ENCODE measurements around the gene ULK4. TPM values are rescaled to one million over a fixed set of nuclear protein-coding genes. Genes with fewer than 3 reads are reported as not detected.
"Not testable (repeated sequence)": the region's sequence is repeated elsewhere in the genome, so short reads cannot be mapped to it uniquely, and the experiment has no call there.

ULK4 gene
- total RNA-seq, 1 experiment from 2014 or later = 6.3 TPM

GRCh38 chr3:41985018-41985417 lies 23.1 kb upstream of the ULK4 start (continued):
- TF ChIP-seq, protein P1, sequence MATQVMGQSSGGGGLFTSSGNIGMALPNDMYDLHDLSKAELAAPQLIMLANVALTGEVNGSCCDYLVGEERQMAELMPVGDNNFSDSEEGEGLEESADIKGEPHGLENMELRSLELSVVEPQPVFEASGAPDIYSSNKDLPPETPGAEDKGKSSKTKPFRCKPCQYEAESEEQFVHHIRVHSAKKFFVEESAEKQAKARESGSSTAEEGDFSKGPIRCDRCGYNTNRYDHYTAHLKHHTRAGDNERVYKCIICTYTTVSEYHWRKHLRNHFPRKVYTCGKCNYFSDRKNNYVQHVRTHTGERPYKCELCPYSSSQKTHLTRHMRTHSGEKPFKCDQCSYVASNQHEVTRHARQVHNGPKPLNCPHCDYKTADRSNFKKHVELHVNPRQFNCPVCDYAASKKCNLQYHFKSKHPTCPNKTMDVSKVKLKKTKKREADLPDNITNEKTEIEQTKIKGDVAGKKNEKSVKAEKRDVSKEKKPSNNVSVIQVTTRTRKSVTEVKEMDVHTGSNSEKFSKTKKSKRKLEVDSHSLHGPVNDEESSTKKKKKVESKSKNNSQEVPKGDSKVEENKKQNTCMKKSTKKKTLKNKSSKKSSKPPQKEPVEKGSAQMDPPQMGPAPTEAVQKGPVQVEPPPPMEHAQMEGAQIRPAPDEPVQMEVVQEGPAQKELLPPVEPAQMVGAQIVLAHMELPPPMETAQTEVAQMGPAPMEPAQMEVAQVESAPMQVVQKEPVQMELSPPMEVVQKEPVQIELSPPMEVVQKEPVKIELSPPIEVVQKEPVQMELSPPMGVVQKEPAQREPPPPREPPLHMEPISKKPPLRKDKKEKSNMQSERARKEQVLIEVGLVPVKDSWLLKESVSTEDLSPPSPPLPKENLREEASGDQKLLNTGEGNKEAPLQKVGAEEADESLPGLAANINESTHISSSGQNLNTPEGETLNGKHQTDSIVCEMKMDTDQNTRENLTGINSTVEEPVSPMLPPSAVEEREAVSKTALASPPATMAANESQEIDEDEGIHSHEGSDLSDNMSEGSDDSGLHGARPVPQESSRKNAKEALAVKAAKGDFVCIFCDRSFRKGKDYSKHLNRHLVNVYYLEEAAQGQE (IDR thresholded peaks at IDR 0.05; ENCODE audit: low read depth) = no peak

DNA sequence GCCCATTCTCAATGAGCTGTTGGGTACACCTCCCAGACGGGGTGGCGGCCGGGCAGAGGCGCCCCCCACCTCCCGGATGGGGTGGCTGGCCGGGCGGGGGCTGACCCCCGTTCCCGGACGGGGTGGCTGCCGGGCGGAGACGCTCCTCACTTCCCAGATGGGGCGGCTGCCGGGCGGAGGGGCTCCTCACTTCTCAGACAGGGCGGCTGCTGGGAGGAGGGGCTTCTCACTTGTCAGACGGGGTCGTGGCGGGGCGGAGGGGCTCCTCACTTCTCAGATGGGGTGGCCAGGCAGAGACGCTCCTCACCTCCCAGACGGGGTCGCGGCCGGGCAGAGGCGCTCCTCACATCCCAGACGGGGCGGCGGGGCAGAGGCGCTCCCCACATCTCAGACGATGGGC lies 21.2 kb upstream of the ULK4 start:
- H3K4me2 ChIP-seq (ENCODE audit: low read length); H3K9ac ChIP-seq (ENCODE audit: low read length); intact Hi-C loops (cut with micrococcal nuclease); H3K9me2 ChIP-seq (ENCODE audit: insufficient read depth); H3K27ac ChIP-seq (ENCODE audit: low read depth, low read length); H3K4me3 ChIP-seq (replicated peaks in 1 of 2; ENCODE audit: low read depth in 1 of 2, low read length in 2 of 2); H4K20me1 ChIP-seq (ENCODE audit: insufficient read depth); H2AFZ ChIP-seq (ENCODE audit: low read depth, low read length, poor library complexity, severe bottlenecking); ATAC-seq; H3K79me2 ChIP-seq (ENCODE audit: insufficient read depth, low read length); DNase-seq (ENCODE audit: low read depth, low spot score); H3K27me3 ChIP-seq (ENCODE audit: insufficient read depth, low read length); RAD21 ChIA-PET (ENCODE audit: low non-redundant PET in 1 of 2, low total read pairs in 2 of 2, uncharacterized antibody in 2 of 2, unreplicated experiment in 2 of 2); H3K9me3 ChIP-seq (ENCODE audit: control insufficient read depth in 1 of 2, insufficient read depth in 1 of 2, low read depth in 1 of 2, low read length in 2 of 2); H3K36me3 ChIP-seq (ENCODE audit: control insufficient read depth in 1 of 2, insufficient read depth in 2 of 2, low read length in 2 of 2); H3K4me1 ChIP-seq (ENCODE audit: control insufficient read depth in 1 of 2, insufficient read depth in 2 of 2, low read length in 2 of 2); CTCF ChIA-PET; BruUV-seq (replicated peaks); POLR2A ChIA-PET: not testable (repeated sequence)

GRCh38 chr3:41977401-41977800 lies 15.5 kb upstream of the ULK4 start:
- CTCF ChIA-PET; BruUV-seq (replicated peaks); H3K36me3 ChIP-seq (ENCODE audit: control insufficient read depth in 1 of 2, insufficient read depth in 2 of 2, low read length in 2 of 2); H2AFZ ChIP-seq (ENCODE audit: low read depth, low read length, poor library complexity, severe bottlenecking); H3K4me2 ChIP-seq (ENCODE audit: low read length); DNase-seq (ENCODE audit: low read depth, low spot score); H4K20me1 ChIP-seq (ENCODE audit: insufficient read depth); POLR2A ChIA-PET; H3K4me3 ChIP-seq (replicated peaks in 1 of 2; ENCODE audit: low read depth in 1 of 2, low read length in 2 of 2); RAD21 ChIA-PET (ENCODE audit: low non-redundant PET in 1 of 2, low total read pairs in 2 of 2, uncharacterized antibody in 2 of 2, unreplicated experiment in 2 of 2); ATAC-seq; intact Hi-C loops (cut with micrococcal nuclease); H3K9me3 ChIP-seq (ENCODE audit: control insufficient read depth in 1 of 2, insufficient read depth in 1 of 2, low read depth in 1 of 2, low read length in 2 of 2); H3K79me2 ChIP-seq (ENCODE audit: insufficient read depth, low read length); H3K27me3 ChIP-seq (ENCODE audit: insufficient read depth, low read length); H3K9me2 ChIP-seq (ENCODE audit: insufficient read depth); H3K27ac ChIP-seq (ENCODE audit: low read depth, low read length); H3K9ac ChIP-seq (ENCODE audit: low read length); H3K4me1 ChIP-seq (ENCODE audit: control insufficient read depth in 1 of 2, insufficient read depth in 2 of 2, low read length in 2 of 2): not testable (repeated sequence)
